ENCODE data around the gene SMG6. TPM values are rescaled to one million over a fixed set of nuclear protein-coding genes. Genes with fewer than 3 reads are reported as not detected.

Gene SMG6
- total RNA-seq, 1 experiment from 2014 or later: 28.6 TPM

GRCh38 chr17:2295575-2295974 is 8.0 kb downstream of the SMG6 start:
- H3K9me3 Mint-ChIP-seq: no peaks in the 10 kb centered on the region
- H3K4me1 ChIP-seq (ENCODE audit: insufficient read depth, low read length): no peaks in the 10 kb centered on the region
- H3K4ac ChIP-seq (ENCODE audit: low read depth, low read length): no peak overlapping the region
- DNase-seq: no peak
- no peak overlapping the region for H4K91ac ChIP-seq (ENCODE audit: insufficient read length, low read depth, low read length)
- no peak overlapping the region for H3K18ac ChIP-seq (ENCODE audit: insufficient read length, low read depth, low read length)
- H3K9me3 ChIP-seq (ENCODE audit: control insufficient read depth, low read depth, low read length): no peaks in the 10 kb centered on the region
- no peaks in the 10 kb centered on the region; the same call in 1 of the 2 replicates for H3K27me3 ChIP-seq (ENCODE audit: insufficient read depth, low read length)
- no peak overlapping the region for H4K8ac ChIP-seq (replicated peaks; ENCODE audit: insufficient read length, low read depth, low read length)
- no peak overlapping the region for H3K4me3 Mint-ChIP-seq
- H3K79me2 ChIP-seq (ENCODE audit: insufficient read depth, low read length): no peaks in the 10 kb centered on the region
- H3T11ph ChIP-seq (ENCODE audit: low read length): no peak overlapping the region
- no peak overlapping the region for H3K4me2 ChIP-seq (ENCODE audit: insufficient read depth, insufficient read length, low read length)
- no CpG with 5 or more reads among the region's 1 CpG for WGBS (ENCODE audit: extremely low coverage, insufficient read length, low lambda C conversion rate)
- no peak overlapping the region for H3K14ac ChIP-seq (ENCODE audit: insufficient read depth, low read length)
- H2BK15ac ChIP-seq (ENCODE audit: low read depth, low read length): no peak overlapping the region
- no peak overlapping the region for H3K27ac ChIP-seq (ENCODE audit: insufficient read length, low read depth, low read length)
- TF ChIP-seq, protein P1, sequence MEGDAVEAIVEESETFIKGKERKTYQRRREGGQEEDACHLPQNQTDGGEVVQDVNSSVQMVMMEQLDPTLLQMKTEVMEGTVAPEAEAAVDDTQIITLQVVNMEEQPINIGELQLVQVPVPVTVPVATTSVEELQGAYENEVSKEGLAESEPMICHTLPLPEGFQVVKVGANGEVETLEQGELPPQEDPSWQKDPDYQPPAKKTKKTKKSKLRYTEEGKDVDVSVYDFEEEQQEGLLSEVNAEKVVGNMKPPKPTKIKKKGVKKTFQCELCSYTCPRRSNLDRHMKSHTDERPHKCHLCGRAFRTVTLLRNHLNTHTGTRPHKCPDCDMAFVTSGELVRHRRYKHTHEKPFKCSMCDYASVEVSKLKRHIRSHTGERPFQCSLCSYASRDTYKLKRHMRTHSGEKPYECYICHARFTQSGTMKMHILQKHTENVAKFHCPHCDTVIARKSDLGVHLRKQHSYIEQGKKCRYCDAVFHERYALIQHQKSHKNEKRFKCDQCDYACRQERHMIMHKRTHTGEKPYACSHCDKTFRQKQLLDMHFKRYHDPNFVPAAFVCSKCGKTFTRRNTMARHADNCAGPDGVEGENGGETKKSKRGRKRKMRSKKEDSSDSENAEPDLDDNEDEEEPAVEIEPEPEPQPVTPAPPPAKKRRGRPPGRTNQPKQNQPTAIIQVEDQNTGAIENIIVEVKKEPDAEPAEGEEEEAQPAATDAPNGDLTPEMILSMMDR (conservative IDR thresholded peaks at IDR 0.05): no peak
- H2AFZ ChIP-seq (ENCODE audit: low read length): no peak overlapping the region
- no peaks in the 10 kb centered on the region for H3K79me1 ChIP-seq (ENCODE audit: insufficient read depth, low read depth, low read length, poor library complexity, severe bottlenecking)
- H2AK5ac ChIP-seq (ENCODE audit: insufficient read length, low read length): no peak overlapping the region
- peaks cover 2% of the 10 kb centered on the region for H4K20me1 ChIP-seq (ENCODE audit: control insufficient read depth, insufficient read depth, insufficient read length)
- no peak overlapping the region for H3K56ac ChIP-seq (ENCODE audit: insufficient read length, low read depth, low read length)
- H2BK5ac ChIP-seq (ENCODE audit: insufficient read length, low read length): no peak overlapping the region
- H2BK20ac ChIP-seq (ENCODE audit: low read depth, low read length, poor library complexity, severe bottlenecking): no peak overlapping the region
- H3K23ac ChIP-seq (ENCODE audit: insufficient read length, low read depth, low read length): no peak overlapping the region
- H3K36me3 Mint-ChIP-seq (ENCODE audit: insufficient read depth in 1 of 3, low read depth in 3 of 3): peaks cover 33 to 85% (median 66%) of the 10 kb centered on the region in 3 experiments; a peak in 6 of 7 replicates
- peak overlapping the region in 1 of 3 experiments; percentile 3; a peak in 2 of 7 replicates for H3K27ac Mint-ChIP-seq
- H2BK12ac ChIP-seq (ENCODE audit: insufficient read length, low read depth, low read length): no peak overlapping the region
- H4K5ac ChIP-seq (ENCODE audit: insufficient read length, low read depth, low read length): no peak overlapping the region
- no peak overlapping the region for H3K9ac ChIP-seq (ENCODE audit: extremely low read depth, insufficient read length, low read length)
- H2BK120ac ChIP-seq (ENCODE audit: low read depth, low read length, poor library complexity, severe bottlenecking): no peak overlapping the region
- H3K4me1 Mint-ChIP-seq: no peaks in the 10 kb centered on the region; a peak in 2 of 4 replicates
- H3K23me2 ChIP-seq (ENCODE audit: insufficient read length, low read depth, low read length, poor library complexity, severe bottlenecking): no peaks in the 10 kb centered on the region
- H3K27me3 Mint-ChIP-seq (ENCODE audit: low read depth): no peaks in the 10 kb centered on the region
